GM18511 (cell line): ENCODE data around the gene GALNT17.

ENCODE experiments used
- ATAC-seq: cut with Tn5 transposase; IDR thresholded peaks from one replicate; pipeline ENCODE4 v1.9.1; 2021; ENCODE audit warnings: mild to moderate bottlenecking, moderate library complexity; ENCODE audit not compliant: unreplicated experiment

The GALNT17 gene

GRCh38 chr7:71384094-71384493, 252.2 kb downstream of the GALNT17 start:
- ATAC-seq = no peak

GRCh38 chr7:71385330-71385729, 253.4 kb downstream of the GALNT17 start:
- ATAC-seq = no peak

- ATAC-seq = no peak
Measured at GRCh38 chr7:71386152-71386785, 254.3 kb downstream of the GALNT17 start.

- no peak for ATAC-seq
Measured at GRCh38 chr7:71388181-71388580, 256.2 kb downstream of the GALNT17 start.

GRCh38 chr7:71389976-71390375, 258.0 kb downstream of the GALNT17 start:
- ATAC-seq = no peak

GRCh38 chr7:71393661-71394060, 261.7 kb downstream of the GALNT17 start:
- no peak for ATAC-seq

GRCh38 chr7:71402684-71403083, 270.7 kb downstream of the GALNT17 start:
- no peak for ATAC-seq

- ATAC-seq = no peak
Measured at GRCh38 chr7:71403202-71403946, 271.4 kb downstream of the GALNT17 start.

- ATAC-seq = no peak
Measured at GRCh38 chr7:71404726-71405345, 272.9 kb downstream of the GALNT17 start.

- ATAC-seq = no peak
Measured at GRCh38 chr7:71408271-71408670, 276.3 kb downstream of the GALNT17 start.

GRCh38 chr7:71409550-71410157, 277.7 kb downstream of the GALNT17 start:
- ATAC-seq = no peak

GRCh38 chr7:71411475-71411874, 279.5 kb downstream of the GALNT17 start:
- no peak for ATAC-seq

GRCh38 chr7:71414490-71414889, 282.5 kb downstream of the GALNT17 start:
- ATAC-seq = no peak

GRCh38 chr7:71419546-71420337, 287.8 kb downstream of the GALNT17 start:
- ATAC-seq = no peak

- no peak for ATAC-seq
Measured at GRCh38 chr7:71422104-71422503, 290.2 kb downstream of the GALNT17 start.

- no peak for ATAC-seq
Measured at GRCh38 chr7:71424166-71425035, 292.5 kb downstream of the GALNT17 start.

- no peak for ATAC-seq
Measured at GRCh38 chr7:71429083-71429482, 297.1 kb downstream of the GALNT17 start.

GRCh38 chr7:71430246-71430645, 298.3 kb downstream of the GALNT17 start:
- ATAC-seq = no peak

- no peak for ATAC-seq
Measured at GRCh38 chr7:71439321-71439720, 307.4 kb downstream of the GALNT17 start.
